HG03432 (cell line): ENCODE data around the gene ADGRG1.

Experiments used
- ATAC-seq: cut with Tn5 transposase; IDR thresholded peaks from one replicate; pipeline ENCODE4 v1.9.1; 2021; ENCODE audit warnings: mild to moderate bottlenecking, moderate library complexity; ENCODE audit not compliant: unreplicated experiment

Gene ADGRG1

GRCh38 chr16:57634171-57634570, 5.7 kb downstream of the ADGRG1 start:
- no peak for ATAC-seq

GRCh38 chr16:57635266-57636097, 7.1 kb downstream of the ADGRG1 start:
- no peak for ATAC-seq

GRCh38 chr16:57636184-57636583, 7.8 kb downstream of the ADGRG1 start:
- ATAC-seq, result no peak

GRCh38 chr16:57637020-57637419, 8.6 kb downstream of the ADGRG1 start:
- no peak for ATAC-seq

- no peak for ATAC-seq
Measured at GRCh38 chr16:57637424-57637823, 9.0 kb downstream of the ADGRG1 start.

- ATAC-seq, result no peak
Measured at GRCh38 chr16:57637965-57638364, 9.5 kb downstream of the ADGRG1 start.

- ATAC-seq, result no peak
Measured at GRCh38 chr16:57638381-57638780, 10.0 kb downstream of the ADGRG1 start.

- no peak for ATAC-seq
Measured at GRCh38 chr16:57639172-57639887, 10.9 kb downstream of the ADGRG1 start.

GRCh38 chr16:57640185-57640584, 11.8 kb downstream of the ADGRG1 start:
- no peak for ATAC-seq

- ATAC-seq, result no peak
Measured at GRCh38 chr16:57640612-57641011, 12.2 kb downstream of the ADGRG1 start.

GRCh38 chr16:57642160-57643135, 14.0 kb downstream of the ADGRG1 start:
- ATAC-seq, result no peak

- ATAC-seq, result no peak
Measured at GRCh38 chr16:57643147-57643874, 14.9 kb downstream of the ADGRG1 start.

- ATAC-seq, result no peak
Measured at GRCh38 chr16:57643910-57644309, 15.5 kb downstream of the ADGRG1 start.

GRCh38 chr16:57644383-57645014, 16.1 kb downstream of the ADGRG1 start:
- ATAC-seq, result no peak

- no peak for ATAC-seq
Measured at GRCh38 chr16:57645169-57645568, 16.7 kb downstream of the ADGRG1 start.

- no peak for ATAC-seq
Measured at GRCh38 chr16:57645691-57646387, 17.4 kb downstream of the ADGRG1 start.

- ATAC-seq, result no peak
Measured at GRCh38 chr16:57646388-57647039, 18.1 kb downstream of the ADGRG1 start.

- no peak for ATAC-seq
Measured at GRCh38 chr16:57647136-57647875, 18.9 kb downstream of the ADGRG1 start.
